Endothelial cell of umbilical vein (primary cell): ENCODE measurements around the gene ATOH1. TPM values are rescaled to one million over a fixed set of nuclear protein-coding genes. Genes with fewer than 3 reads are reported as not detected.

Experiments used
- BruUV-seq: library from RNA; stranded (reverse); fragments of 400-500 nt; replicated peaks from 2 replicates; lab custom pipeline; 2021; lab: Mats Ljungman, UMichigan
- CTCF ChIA-PET: fragments of 300-600, 350-600 bp; sonication (Branson Sonifier 250); formaldehyde crosslinking; loops from one replicate; lab custom pipeline; 2021; ENCODE audit warnings: antibody characterized with exemption, inconsistent platforms; lab: Charles Lee
- POLR2A ChIA-PET: fragments of 300-600, 350-600 bp; sonication (Branson Sonifier 250); formaldehyde crosslinking; loops from one replicate; lab custom pipeline; 2021; ENCODE audit warnings: antibody characterized with exemption, inconsistent platforms; lab: Charles Lee
- DNase-seq: peaks from one replicate; pipeline ENCODE4 v3.0.0-alpha.2; 2011; ENCODE audit warnings: low read depth, low spot score
- FAIRE-seq: peaks from 2 replicates; lab custom pipeline; 2011; peaks lifted over from hg19 to GRCh38; lab: Jason Lieb, UNC
- H2AFZ ChIP-seq: 2 replicates; pipeline ENCODE4 v1.6.0; 2012; ENCODE audit warnings: low read depth, low read length, control low read depth, inconsistent platforms
- H3K27ac ChIP-seq: 2 replicates; pipeline ENCODE4 v1.5.1; 2011; ENCODE audit warnings: low read depth, mild to moderate bottlenecking, control low read depth, low read length, moderate library complexity; ENCODE audit not compliant: insufficient read depth
- H3K27me3 ChIP-seq, 2 experiments: 2 replicates each; pipeline versions ENCODE4 v1.6.0 to v1.6.1; 2011; ENCODE audit warnings: low read length in 2 of 2, mixed read lengths in 1 of 2; ENCODE audit not compliant: control insufficient read depth in 2 of 2, insufficient read depth in 2 of 2
- H3K36me3 ChIP-seq, 2 experiments: 2 replicates in 1 of 2; 3 replicates in 1 of 2; pipeline ENCODE4 v1.5.1; 2011; ENCODE audit warnings: low read length in 2 of 2, mild to moderate bottlenecking in 1 of 2, moderate library complexity in 1 of 2; ENCODE audit not compliant: control insufficient read depth in 2 of 2, insufficient read depth in 2 of 2; ENCODE audit errors: extremely low read depth in 1 of 2
- H3K4me1 ChIP-seq: 3 replicates; pipeline ENCODE4 v1.5.1; 2011; ENCODE audit warnings: mild to moderate bottlenecking, low read length; ENCODE audit not compliant: control insufficient read depth, insufficient read depth; ENCODE audit errors: extremely low read depth
- H3K4me2 ChIP-seq: 2 replicates; pipeline ENCODE4 v1.6.1; 2011; ENCODE audit warnings: low read length, control low read depth, mixed read lengths; ENCODE audit not compliant: insufficient read depth
- H3K4me3 ChIP-seq, 3 experiments: fragments of 200-600 bp in 1 of 3; sonication (generic), shearing (Covaris generic) in 1 of 3; replicated peaks in 1 of 3; 2 replicates each; pipeline ENCODE4 v1.5.1; 2011 to 2016; ENCODE audit warnings: control low read depth in 3 of 3, low read length in 3 of 3, mild to moderate bottlenecking in 2 of 3, inconsistent platforms in 1 of 3, low read depth in 1 of 3, moderate library complexity in 1 of 3; ENCODE audit not compliant: insufficient read depth in 1 of 3
- H3K79me2 ChIP-seq: 2 replicates; pipeline ENCODE4 v1.6.0; 2012; ENCODE audit warnings: low read length, inconsistent platforms; ENCODE audit not compliant: control insufficient read depth, insufficient read depth
- H3K9ac ChIP-seq: replicated peaks from 2 replicates; pipeline ENCODE3; 2011; ENCODE audit warnings: low read length, control low read depth; ENCODE audit not compliant: insufficient read depth; ENCODE audit errors: extremely low read depth
- H3K9me1 ChIP-seq: replicated peaks from 3 replicates; pipeline ENCODE4 v1.6.0; 2011; ENCODE audit warnings: mild to moderate bottlenecking, low read length; ENCODE audit not compliant: control insufficient read depth, insufficient read depth; ENCODE audit errors: extremely low read depth
- H3K9me3 ChIP-seq: replicated peaks from 2 replicates; pipeline ENCODE4 v1.5.1; 2012; ENCODE audit warnings: low read length, inconsistent platforms; ENCODE audit not compliant: control insufficient read depth, insufficient read depth
- H4K20me1 ChIP-seq: replicated peaks from 2 replicates; pipeline ENCODE3; 2011; ENCODE audit warnings: mild to moderate bottlenecking, low read length; ENCODE audit not compliant: control insufficient read depth, insufficient read depth; ENCODE audit errors: extremely low read depth
- CTCF ChIP-seq, 2 donors: IDR thresholded peaks; 1 replicate in 1 of 2; 2 replicates in 1 of 2; pipeline ENCODE4 v1.5.1; 2011; ENCODE audit warnings: low read length in 2 of 2, mild to moderate bottlenecking in 2 of 2, moderate library complexity in 2 of 2, control low read depth in 1 of 2, inconsistent platforms in 1 of 2, low read depth in 1 of 2; ENCODE audit not compliant: insufficient read depth in 1 of 2; ENCODE audit errors: extremely low read depth in 1 of 2
- EZH2 ChIP-seq: IDR thresholded peaks from 2 replicates; pipeline ENCODE4 v1.6.1; 2012; ENCODE audit warnings: borderline replicate concordance, low read depth, mild to moderate bottlenecking, moderate library complexity, low read length, inconsistent platforms; ENCODE audit not compliant: severe bottlenecking
- FOS ChIP-seq: IDR thresholded peaks from 2 replicates; pipeline ENCODE4 v1.6.1; 2011; ENCODE audit warnings: mild to moderate bottlenecking, low read length, moderate library complexity, borderline replicate concordance; ENCODE audit not compliant: insufficient read depth
- GATA2 ChIP-seq: IDR thresholded peaks from 2 replicates; pipeline ENCODE4 v1.7.0; 2011; ENCODE audit warnings: low read depth, mild to moderate bottlenecking, moderate library complexity, mixed read lengths, low read length; ENCODE audit not compliant: insufficient read length, insufficient read depth
- JUN ChIP-seq: IDR thresholded peaks from 2 replicates; pipeline ENCODE4 v1.6.1; 2011; ENCODE audit warnings: borderline replicate concordance, low read depth; ENCODE audit not compliant: insufficient read length, insufficient read depth
- MAX ChIP-seq: IDR thresholded peaks from 2 replicates; pipeline ENCODE4 v1.6.1; 2011; ENCODE audit not compliant: insufficient read depth, insufficient read length
- MYC ChIP-seq: IDR thresholded peaks from one replicate; pipeline ENCODE4 v1.6.1; 2011; ENCODE audit warnings: mild to moderate bottlenecking, low read depth, low read length
- POLR2A ChIP-seq: IDR thresholded peaks from 2 replicates; pipeline ENCODE4 v1.6.1; 2012; ENCODE audit warnings: low read depth, mild to moderate bottlenecking, control low read depth, low read length
- POLR2AphosphoS5 ChIP-seq: IDR thresholded peaks from 2 replicates; pipeline ENCODE4 v1.6.1; 2012; ENCODE audit warnings: low read depth, mild to moderate bottlenecking, control low read depth, low read length, moderate library complexity; ENCODE audit not compliant: insufficient read depth
- dilution Hi-C: fragments of 300-500 bp; cut with MboI; formaldehyde crosslinking; loops from one replicate; pipeline ENCODE4 v1.15.0; 2019; ENCODE audit warnings: low sequenced_read_pairs; ENCODE audit not compliant: extremely low pct_ligation_motif_present
- intact Hi-C: fragments of 100-400 bp; cut with micrococcal nuclease; formaldehyde crosslinking; loops from one replicate; pipeline ENCODE4 v1.10.0; 2022
- polyA plus RNA-seq, 4 experiments: library from polyadenylated mRNA; depleted of rRNA in 3 of 4; stranded (reverse) in 3 of 4; unstranded in 1 of 4; fragments of >200 nt; gene quantifications; 2 replicates each; pipeline versions ENCODE4 v1.2.1 to v1.2.3, GENCODE V29; 2011 to 2012; ENCODE audit warnings: missing spikeins in 1 of 4
- small RNA-seq: library from RNA; depleted of rRNA; stranded (forward); fragments of <200 nt; gene quantifications from one replicate; pipeline ENCODE3, GENCODE V24; 2012; ENCODE audit warnings: low replicate concordance, low read depth; ENCODE audit not compliant: insufficient read depth, insufficient read length
- total RNA-seq: library from RNA; stranded (reverse); gene quantifications from 2 replicates; pipeline ENCODE4 v1.2.3, GENCODE V29; 2021

Gene ATOH1
- total and polyA plus RNA-seq, 2 donors (not counting 3 experiments of a cell fraction or from before 2014, with no cell fraction given): not detected

DNA sequence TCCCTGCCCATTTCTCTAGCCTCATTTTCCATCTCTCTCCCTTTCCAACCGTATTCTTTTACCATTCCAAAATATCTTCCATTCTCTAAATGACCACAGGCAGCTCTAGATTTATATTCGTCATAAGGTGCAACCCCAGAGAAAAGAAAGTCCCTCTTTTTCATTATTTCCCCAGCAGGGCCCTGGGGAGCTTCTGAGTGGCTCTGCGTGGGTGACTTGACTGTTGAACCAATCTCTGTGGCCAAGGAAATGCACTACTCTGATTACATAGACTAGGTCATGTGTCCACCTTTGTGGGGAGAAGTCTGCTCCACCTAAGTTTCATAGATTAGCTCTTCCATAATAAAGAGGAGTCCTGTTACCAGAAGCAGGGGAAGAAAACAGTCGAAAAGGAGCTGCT lies 51.4 kb downstream of the ATOH1 start:
- no peaks in the 10 kb centered on the region for H3K79me2 ChIP-seq
- H3K4me2 ChIP-seq: no peak overlapping the region
- DNase-seq: no peak
- H3K27ac ChIP-seq: no peak overlapping the region
- H2AFZ ChIP-seq: no peak overlapping the region
- H3K36me3 ChIP-seq: no peaks in the 10 kb centered on the region
- no peaks in the 10 kb centered on the region for H4K20me1 ChIP-seq
- no peak for TF ChIP-seq MAX
- TF ChIP-seq POLR2AphosphoS5: no peak
- TF ChIP-seq MYC: no peak
- no peak for TF ChIP-seq JUN
- no peak for TF ChIP-seq FOS
- no peak for TF ChIP-seq EZH2
- TF ChIP-seq POLR2A: no peak
- no peak for TF ChIP-seq GATA2
- no peak for TF ChIP-seq CTCF (IDR thresholded peaks at IDR 0.05; ENCODE audit: extremely low read depth in 1 of 2, insufficient read depth in 1 of 2, low read depth in 1 of 2, low read length in 2 of 2)
- intact Hi-C loops (no loop called here), dilution Hi-C loops (no loop called here)
- H3K9ac ChIP-seq: no peak overlapping the region
- H3K9me3 ChIP-seq: no peaks in the 10 kb centered on the region
- no TSS peak for BruUV-seq
- CTCF ChIA-PET: no interaction called here
- no peak for FAIRE-seq
- no peaks in the 10 kb centered on the region for H3K4me1 ChIP-seq
- no peaks in the 10 kb centered on the region for H3K27me3 ChIP-seq
- H3K9me1 ChIP-seq: no peaks in the 10 kb centered on the region
- POLR2A ChIA-PET: no interaction called here
- H3K4me3 ChIP-seq: no peak overlapping the region

Small RNA genes within 50 kb of the gene (small RNA-seq; reads per million reads assigned to genes)
- not detected for gene RNA5SP164
